HG03565 (cell line): Measurements from ENCODE around the gene GJB2.

ENCODE experiments used
- ATAC-seq: cut with Tn5 transposase; IDR thresholded peaks from one replicate; pipeline ENCODE4 v1.9.1; 2021; ENCODE audit warnings: mild to moderate bottlenecking, moderate library complexity; ENCODE audit not compliant: unreplicated experiment

GJB2 gene

GRCh38 chr13:20192836-20193161, at the start of gene GJB2:
GJB2 (minus strand) TSS chr13:20192938; CDS start chr13:20189581, 3,357 bp downstream.
- no peak for ATAC-seq

GRCh38 chr13:20241593-20241992, 48.9 kb upstream of the GJB2 start:
- ATAC-seq = no peak

- no peak for ATAC-seq
These were observed 47.0 kb upstream of the GJB2 start for GRCh38 chr13:20239748-20240147.

- ATAC-seq = no peak
These were observed 40.0 kb upstream of the GJB2 start for GRCh38 chr13:20232556-20233277.

- no peak for ATAC-seq
These were observed 39.3 kb upstream of the GJB2 start, which contains the start of gene GJB6 for GRCh38 chr13:20231839-20232555. GJB6 (minus strand) TSS chr13:20232319; CDS start chr13:20223480, 8,839 bp downstream.

GRCh38 chr13:20230913-20231838, 38.4 kb upstream of the GJB2 start:
- no peak for ATAC-seq

- ATAC-seq = no peak
These were observed 35.0 kb upstream of the GJB2 start for GRCh38 chr13:20227730-20228129.

- ATAC-seq = no peak
These were observed 34.5 kb upstream of the GJB2 start for GRCh38 chr13:20227288-20227687.

GRCh38 chr13:20222553-20222952, 29.8 kb upstream of the GJB2 start:
- ATAC-seq = no peak

- ATAC-seq = no peak
These were observed 29.0 kb upstream of the GJB2 start for GRCh38 chr13:20221772-20222171.

GRCh38 chr13:20219577-20219976, 26.8 kb upstream of the GJB2 start:
- ATAC-seq = peak; percentile 92

GRCh38 chr13:20217168-20217567, 24.4 kb upstream of the GJB2 start:
- no peak for ATAC-seq

- ATAC-seq = no peak
These were observed 17.2 kb upstream of the GJB2 start for GRCh38 chr13:20209948-20210347.

GRCh38 chr13:20206698-20207235, 14.0 kb upstream of the GJB2 start:
- no peak for ATAC-seq

GRCh38 chr13:20206065-20206697, 13.4 kb upstream of the GJB2 start:
- ATAC-seq = no peak

GRCh38 chr13:20198781-20199180, 6.0 kb upstream of the GJB2 start:
- ATAC-seq = no peak

- ATAC-seq = no peak
These were observed 4.7 kb upstream of the GJB2 start for GRCh38 chr13:20197361-20197834.

GRCh38 chr13:20195801-20196200, 3.1 kb upstream of the GJB2 start:
- no peak for ATAC-seq

GRCh38 chr13:20193907-20194631, 1.3 kb upstream of the GJB2 start:
- ATAC-seq = peak; percentile 39
